Endodermal cell (in vitro differentiated cells): ENCODE measurements around the gene IL13RA1. TPM values are rescaled to one million over a fixed set of nuclear protein-coding genes. Genes with fewer than 3 reads are reported as not detected.

ENCODE experiments used
- DNase-seq: peaks from one replicate; pipeline ENCODE4 v3.0.0-alpha.2; 2017
- H3K27ac ChIP-seq: 2 replicates; pipeline ENCODE4 v1.5.1; 2013; ENCODE audit warnings: mild to moderate bottlenecking, low read depth, low read length, moderate library complexity
- H3K27me3 ChIP-seq: 2 replicates; pipeline ENCODE4 v1.6.1; 2013; ENCODE audit warnings: mild to moderate bottlenecking, low read length, moderate library complexity; ENCODE audit not compliant: insufficient read depth, control insufficient read depth, poor library complexity, severe bottlenecking
- H3K36me3 ChIP-seq: 2 replicates; pipeline ENCODE4 v1.7.0; 2013; ENCODE audit warnings: mild to moderate bottlenecking, low read length, moderate library complexity; ENCODE audit not compliant: control insufficient read depth, insufficient read depth
- H3K4me1 ChIP-seq: one replicate; pipeline ENCODE4 v1.7.0; 2013; ENCODE audit warnings: low read length; ENCODE audit not compliant: control insufficient read depth, insufficient read depth
- H3K4me3 ChIP-seq: 2 replicates; pipeline ENCODE4 v1.5.1; 2013; ENCODE audit warnings: mild to moderate bottlenecking, low read length, moderate library complexity
- H3K9ac ChIP-seq: 2 replicates; pipeline ENCODE4 v1.6.1; 2013; ENCODE audit warnings: mild to moderate bottlenecking, low read length, moderate library complexity; ENCODE audit not compliant: poor library complexity, severe bottlenecking; ENCODE audit errors: extremely low read depth
- H3K9me3 ChIP-seq: 2 replicates; pipeline ENCODE4 v1.6.1; 2013; ENCODE audit warnings: mild to moderate bottlenecking, low read length, moderate library complexity; ENCODE audit not compliant: control insufficient read depth
- H3K27ac Mint-ChIP-seq: 2 replicates; pipeline ENCODE4 v1.8.0; 2020; ENCODE audit warnings: mixed read lengths
- H3K27me3 Mint-ChIP-seq: 2 replicates; pipeline ENCODE4 v1.8.0; 2021; ENCODE audit warnings: mild to moderate bottlenecking, mixed read lengths; ENCODE audit not compliant: insufficient read depth
- H3K36me3 Mint-ChIP-seq: 2 replicates; pipeline ENCODE4 v1.8.0; 2020; ENCODE audit warnings: low read depth, mixed read lengths
- H3K4me1 Mint-ChIP-seq: 2 replicates; pipeline ENCODE4 v1.8.0; 2020; ENCODE audit warnings: mixed read lengths
- H3K4me3 Mint-ChIP-seq: 2 replicates; pipeline ENCODE4 v1.8.0; 2020; ENCODE audit warnings: mild to moderate bottlenecking, moderate library complexity, mixed read lengths
- H3K9me3 Mint-ChIP-seq: 2 replicates; pipeline ENCODE4 v1.8.0; 2020; ENCODE audit warnings: mild to moderate bottlenecking, mixed read lengths
- WGBS, 2 experiments: methylation state at CpG; one replicate each; pipeline versions ENCODE4 v1.1.5 to v1.1.7; 2013; ENCODE audit warnings: missing lambda C conversion rate in 2 of 2, mixed read lengths in 1 of 2; ENCODE audit not compliant: insufficient coverage in 1 of 2, insufficient read length in 1 of 2; 5-methylcytosine and 5-hydroxymethylcytosine counted together
- total RNA-seq, 2 donors: library from RNA; stranded (reverse); fragmentation: NEBNext Ultra II Directional in 1 of 2; extraction: Animal tissue kit (Norgen Biotek cat#: 25700) in 1 of 2; gene quantifications; 2 replicates in 1 of 2; 3 replicates in 1 of 2; pipeline ENCODE4 v1.2.1, GENCODE V29; 2021
- TF ChIP-seq, protein P1 (sequence below): fragments of 200-600 bp; sonication (generic); conservative IDR thresholded peaks from 2 replicates; pipeline ENCODE4 v1.5.0; 2021; ENCODE audit warnings: antibody characterized with exemption, mild to moderate bottlenecking

Gene IL13RA1
- total RNA-seq, 2 donors from 2014 or later, result 27.8 to 32.9 TPM

DNA sequence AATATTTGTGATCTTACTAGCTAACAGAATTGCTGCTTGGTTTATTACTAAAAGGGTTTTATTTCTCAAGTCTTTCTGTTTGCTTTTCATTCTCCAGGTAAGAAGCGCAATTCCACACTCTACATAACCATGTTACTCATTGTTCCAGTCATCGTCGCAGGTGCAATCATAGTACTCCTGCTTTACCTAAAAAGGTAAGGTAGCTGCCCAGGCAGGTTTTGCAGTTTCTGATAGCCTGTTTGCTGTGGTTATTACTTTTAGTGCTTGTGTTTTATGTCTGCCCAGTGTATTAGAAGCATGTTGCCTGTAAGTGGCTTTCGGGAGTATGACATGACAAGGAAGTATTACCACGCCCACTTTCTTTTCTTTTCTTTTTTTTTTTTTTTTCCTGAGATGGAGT lies 46.4 kb downstream of the IL13RA1 start:
- DNase-seq, result no peak
- H3K4me1 Mint-ChIP-seq, result no peaks in the 10 kb centered on the region
- no peaks in the 10 kb centered on the region for H3K36me3 ChIP-seq
- WGBS, 2 experiments, result 98% methylated on average over 5 of the region's 5 CpGs; no CpG with 5 or more reads in 1 of the 2 experiments
- no peak overlapping the region for H3K27ac Mint-ChIP-seq
- H3K27me3 ChIP-seq, result no peaks in the 10 kb centered on the region
- H3K36me3 Mint-ChIP-seq, result peaks cover 15% of the 10 kb centered on the region
- H3K27me3 Mint-ChIP-seq, result no peaks in the 10 kb centered on the region
- no peak overlapping the region for H3K27ac ChIP-seq
- no peaks in the 10 kb centered on the region for H3K9me3 ChIP-seq
- peaks cover 42% of the 10 kb centered on the region for H3K9me3 Mint-ChIP-seq
- no peak overlapping the region for H3K9ac ChIP-seq
- TF ChIP-seq, protein P1, sequence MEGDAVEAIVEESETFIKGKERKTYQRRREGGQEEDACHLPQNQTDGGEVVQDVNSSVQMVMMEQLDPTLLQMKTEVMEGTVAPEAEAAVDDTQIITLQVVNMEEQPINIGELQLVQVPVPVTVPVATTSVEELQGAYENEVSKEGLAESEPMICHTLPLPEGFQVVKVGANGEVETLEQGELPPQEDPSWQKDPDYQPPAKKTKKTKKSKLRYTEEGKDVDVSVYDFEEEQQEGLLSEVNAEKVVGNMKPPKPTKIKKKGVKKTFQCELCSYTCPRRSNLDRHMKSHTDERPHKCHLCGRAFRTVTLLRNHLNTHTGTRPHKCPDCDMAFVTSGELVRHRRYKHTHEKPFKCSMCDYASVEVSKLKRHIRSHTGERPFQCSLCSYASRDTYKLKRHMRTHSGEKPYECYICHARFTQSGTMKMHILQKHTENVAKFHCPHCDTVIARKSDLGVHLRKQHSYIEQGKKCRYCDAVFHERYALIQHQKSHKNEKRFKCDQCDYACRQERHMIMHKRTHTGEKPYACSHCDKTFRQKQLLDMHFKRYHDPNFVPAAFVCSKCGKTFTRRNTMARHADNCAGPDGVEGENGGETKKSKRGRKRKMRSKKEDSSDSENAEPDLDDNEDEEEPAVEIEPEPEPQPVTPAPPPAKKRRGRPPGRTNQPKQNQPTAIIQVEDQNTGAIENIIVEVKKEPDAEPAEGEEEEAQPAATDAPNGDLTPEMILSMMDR, result no peak
- H3K4me3 ChIP-seq, result no peak overlapping the region
- H3K4me3 Mint-ChIP-seq, result no peak overlapping the region
- H3K4me1 ChIP-seq, result no peaks in the 10 kb centered on the region

- H3K4me1 ChIP-seq, result no peaks in the 10 kb centered on the region
- H3K9ac ChIP-seq, result no peak overlapping the region
- peaks cover 41% of the 10 kb centered on the region for H3K9me3 Mint-ChIP-seq
- H3K36me3 Mint-ChIP-seq, result peaks cover 2% of the 10 kb centered on the region
- H3K4me1 Mint-ChIP-seq, result no peaks in the 10 kb centered on the region
- DNase-seq, result no peak
- no peaks in the 10 kb centered on the region for H3K36me3 ChIP-seq
- no peaks in the 10 kb centered on the region for H3K27me3 ChIP-seq
- H3K27ac ChIP-seq, result no peak overlapping the region
- no peaks in the 10 kb centered on the region for H3K9me3 ChIP-seq
- no peak overlapping the region for H3K27ac Mint-ChIP-seq
- no peak overlapping the region for H3K4me3 Mint-ChIP-seq
- WGBS, 2 experiments, result 90 to 100% methylated on average over 1 to 2 of the region's 2 CpGs
- TF ChIP-seq, protein P1, result no peak
- no peaks in the 10 kb centered on the region for H3K27me3 Mint-ChIP-seq
- H3K4me3 ChIP-seq, result no peak overlapping the region
These were observed 52.2 kb downstream of the IL13RA1 start for GRCh38 chrX:118779581-118779980.

DNA sequence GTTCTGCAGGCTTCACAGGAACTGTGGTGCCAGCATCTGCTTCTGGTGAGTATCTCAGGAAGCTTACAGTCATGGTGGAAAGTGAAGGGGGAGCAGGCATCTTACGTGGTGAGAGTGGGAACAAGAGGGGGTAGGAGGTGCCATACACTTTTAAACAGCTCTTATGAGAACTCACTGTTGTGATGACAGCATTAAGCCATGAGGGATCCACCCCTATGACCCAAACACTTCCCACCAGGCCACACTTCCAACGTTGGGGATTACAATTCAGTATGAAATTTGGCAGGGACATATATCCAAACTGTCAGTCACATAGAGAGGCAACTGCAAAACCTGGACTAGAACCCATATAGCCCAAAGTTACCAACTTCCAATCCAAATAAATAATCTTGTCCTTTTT lies 53.1 kb downstream of the IL13RA1 start:
- H3K27me3 Mint-ChIP-seq, result no peaks in the 10 kb centered on the region
- no peak overlapping the region for H3K9ac ChIP-seq
- no peaks in the 10 kb centered on the region for H3K4me1 Mint-ChIP-seq
- WGBS, 2 experiments, result 100% methylated on average over 2 of the region's 2 CpGs; no CpG with 5 or more reads in 1 of the 2 experiments
- no peak overlapping the region for H3K4me3 ChIP-seq
- DNase-seq, result no peak
- H3K36me3 Mint-ChIP-seq, result peaks cover 2% of the 10 kb centered on the region
- no peaks in the 10 kb centered on the region for H3K27me3 ChIP-seq
- no peaks in the 10 kb centered on the region for H3K4me1 ChIP-seq
- H3K9me3 Mint-ChIP-seq, result peaks cover 44% of the 10 kb centered on the region
- no peaks in the 10 kb centered on the region for H3K36me3 ChIP-seq
- no peak overlapping the region for H3K27ac Mint-ChIP-seq
- TF ChIP-seq, protein P1, result no peak
- H3K4me3 Mint-ChIP-seq, result no peak overlapping the region
- H3K27ac ChIP-seq, result no peak overlapping the region
- H3K9me3 ChIP-seq, result no peaks in the 10 kb centered on the region
